Measurements from ENCODE around the gene WDPCP. TPM values are rescaled to one million over a fixed set of nuclear protein-coding genes. Genes with fewer than 3 reads are reported as not detected.

Gene WDPCP
- total and polyA plus RNA-seq, 2 of the 4 experiments (the other 2 are of a cell fraction) = 2.2 to 10.2 TPM

DNA sequence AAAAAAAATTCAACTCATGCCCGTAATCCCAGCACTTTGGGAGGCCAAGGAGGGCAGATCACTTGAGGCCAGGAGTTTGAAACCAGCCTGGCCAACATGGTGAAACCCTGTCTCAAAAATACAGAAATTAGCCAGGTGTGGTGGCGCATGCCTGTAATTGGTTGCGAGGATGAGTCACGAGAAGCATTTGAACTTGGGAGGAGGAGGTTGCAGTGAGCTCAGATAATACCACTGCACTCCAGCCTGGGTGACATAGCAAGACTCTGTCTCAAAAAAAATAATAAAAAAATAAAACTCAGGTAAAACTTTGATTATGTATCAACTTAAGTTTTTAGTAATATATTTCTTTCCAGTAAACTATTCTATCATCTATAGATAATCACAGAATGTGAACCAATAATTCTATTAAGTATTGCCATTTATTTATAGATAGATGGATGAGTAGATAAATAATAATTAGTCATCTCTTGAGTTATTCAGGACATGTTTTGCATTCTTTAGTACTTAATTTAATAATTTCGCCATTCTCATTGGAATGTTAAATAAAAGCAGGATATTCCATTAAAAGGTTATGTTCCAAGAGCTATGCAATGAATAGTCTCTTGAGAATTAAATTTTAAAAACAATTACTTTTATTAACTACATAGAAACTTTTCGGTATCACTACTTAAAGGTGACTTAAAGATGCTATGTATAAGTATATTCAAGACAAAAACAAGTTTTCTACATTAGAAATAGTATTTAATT is 48.7 kb downstream of the WDPCP start:
- H3K23ac ChIP-seq (ENCODE audit: low read depth, low read length) = no peak overlapping the region
- ChIA-PET CTCF (no interaction called here), POLR2A (ENCODE audit: unreplicated experiment) (no interaction called here)
- H4K91ac ChIP-seq (ENCODE audit: insufficient read depth, low read depth, low read length) = no peak overlapping the region
- TF ChIP-seq FOS (IDR thresholded peaks at IDR 0.05; ENCODE audit: low read depth, low read length) = no peak
- TF ChIP-seq CEBPB (IDR thresholded peaks at IDR 0.05; ENCODE audit: low read depth, low read length) = no peak
- no peak for TF ChIP-seq POLR2A (IDR thresholded peaks at IDR 0.05; ENCODE audit: low read depth, low read length)
- no peak for TF ChIP-seq MAZ (IDR thresholded peaks at IDR 0.05; ENCODE audit: borderline replicate concordance, low read depth, low read length)
- TF ChIP-seq RCOR1 (IDR thresholded peaks at IDR 0.05; ENCODE audit: insufficient replicate concordance, low read length) = no peak
- TF ChIP-seq, protein P1, sequence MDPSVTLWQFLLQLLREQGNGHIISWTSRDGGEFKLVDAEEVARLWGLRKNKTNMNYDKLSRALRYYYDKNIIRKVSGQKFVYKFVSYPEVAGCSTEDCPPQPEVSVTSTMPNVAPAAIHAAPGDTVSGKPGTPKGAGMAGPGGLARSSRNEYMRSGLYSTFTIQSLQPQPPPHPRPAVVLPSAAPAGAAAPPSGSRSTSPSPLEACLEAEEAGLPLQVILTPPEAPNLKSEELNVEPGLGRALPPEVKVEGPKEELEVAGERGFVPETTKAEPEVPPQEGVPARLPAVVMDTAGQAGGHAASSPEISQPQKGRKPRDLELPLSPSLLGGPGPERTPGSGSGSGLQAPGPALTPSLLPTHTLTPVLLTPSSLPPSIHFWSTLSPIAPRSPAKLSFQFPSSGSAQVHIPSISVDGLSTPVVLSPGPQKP (IDR thresholded peaks at IDR 0.05; ENCODE audit: borderline replicate concordance, low read depth, low read length) = no peak
- no peak for TF ChIP-seq NFE2L2 (IDR thresholded peaks at IDR 0.05; ENCODE audit: low read depth, low read length)
- TF ChIP-seq MAFK (IDR thresholded peaks at IDR 0.05; ENCODE audit: low read depth, low read length) = no peak
- TF ChIP-seq SMC3 (IDR thresholded peaks at IDR 0.05; ENCODE audit: low read depth, low read length) = no peak
- TF ChIP-seq, protein P2, sequence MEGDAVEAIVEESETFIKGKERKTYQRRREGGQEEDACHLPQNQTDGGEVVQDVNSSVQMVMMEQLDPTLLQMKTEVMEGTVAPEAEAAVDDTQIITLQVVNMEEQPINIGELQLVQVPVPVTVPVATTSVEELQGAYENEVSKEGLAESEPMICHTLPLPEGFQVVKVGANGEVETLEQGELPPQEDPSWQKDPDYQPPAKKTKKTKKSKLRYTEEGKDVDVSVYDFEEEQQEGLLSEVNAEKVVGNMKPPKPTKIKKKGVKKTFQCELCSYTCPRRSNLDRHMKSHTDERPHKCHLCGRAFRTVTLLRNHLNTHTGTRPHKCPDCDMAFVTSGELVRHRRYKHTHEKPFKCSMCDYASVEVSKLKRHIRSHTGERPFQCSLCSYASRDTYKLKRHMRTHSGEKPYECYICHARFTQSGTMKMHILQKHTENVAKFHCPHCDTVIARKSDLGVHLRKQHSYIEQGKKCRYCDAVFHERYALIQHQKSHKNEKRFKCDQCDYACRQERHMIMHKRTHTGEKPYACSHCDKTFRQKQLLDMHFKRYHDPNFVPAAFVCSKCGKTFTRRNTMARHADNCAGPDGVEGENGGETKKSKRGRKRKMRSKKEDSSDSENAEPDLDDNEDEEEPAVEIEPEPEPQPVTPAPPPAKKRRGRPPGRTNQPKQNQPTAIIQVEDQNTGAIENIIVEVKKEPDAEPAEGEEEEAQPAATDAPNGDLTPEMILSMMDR (conservative IDR thresholded peaks at IDR 0.05; ENCODE audit: low read depth, low read length) = no peak
- no peak for TF ChIP-seq BHLHE40 (IDR thresholded peaks at IDR 0.05; ENCODE audit: low read depth, low read length)
- no peak for TF ChIP-seq MXI1 (IDR thresholded peaks at IDR 0.05; ENCODE audit: borderline replicate concordance, low read depth, low read length)
- no peak for TF ChIP-seq RFX5 (IDR thresholded peaks at IDR 0.05; ENCODE audit: low read depth, low read length)
- TF ChIP-seq CHD1 (IDR thresholded peaks at IDR 0.05; ENCODE audit: low read depth, low read length) = no peak
- TF ChIP-seq, protein P3, sequence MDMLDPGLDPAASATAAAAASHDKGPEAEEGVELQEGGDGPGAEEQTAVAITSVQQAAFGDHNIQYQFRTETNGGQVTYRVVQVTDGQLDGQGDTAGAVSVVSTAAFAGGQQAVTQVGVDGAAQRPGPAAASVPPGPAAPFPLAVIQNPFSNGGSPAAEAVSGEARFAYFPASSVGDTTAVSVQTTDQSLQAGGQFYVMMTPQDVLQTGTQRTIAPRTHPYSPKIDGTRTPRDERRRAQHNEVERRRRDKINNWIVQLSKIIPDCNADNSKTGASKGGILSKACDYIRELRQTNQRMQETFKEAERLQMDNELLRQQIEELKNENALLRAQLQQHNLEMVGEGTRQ (IDR thresholded peaks at IDR 0.05; ENCODE audit: low read depth, low read length) = no peak
- no peak for TF ChIP-seq RAD21 (IDR thresholded peaks at IDR 0.05; ENCODE audit: low read length)
- BruUV-seq (replicated peaks) = no TSS peak
- H2AFZ ChIP-seq (replicated peaks; ENCODE audit: low read length, poor library complexity) = no peak overlapping the region
- WGBS, 2 experiments (ENCODE audit: extremely low coverage in 2 of 2, insufficient read length in 1 of 2) = no CpG with 5 or more reads among the region's 6 CpGs
- no peak overlapping the region for H2AK9ac ChIP-seq (replicated peaks; ENCODE audit: low read depth, low read length, poor library complexity)
- no peak overlapping the region for H3K56ac ChIP-seq (ENCODE audit: extremely low read depth, insufficient read depth, low read length)
- no peak overlapping the region for H4K8ac ChIP-seq (ENCODE audit: low read depth in 2 of 2, low read length in 2 of 2)
- ATAC-seq (ENCODE audit: low read depth) (no peak), DNase-seq (no peak)
- H3K18ac ChIP-seq (ENCODE audit: low read depth, low read length) = no peak overlapping the region
- no peak overlapping the region for H2BK20ac ChIP-seq (ENCODE audit: low read depth, low read length)
- no peak overlapping the region for H3K4ac ChIP-seq (ENCODE audit: low read depth, low read length)
- H3K79me1 ChIP-seq (ENCODE audit: low read depth in 1 of 2, low read length in 2 of 2) = no peaks in the 10 kb centered on the region
- H2BK5ac ChIP-seq (ENCODE audit: low read depth, low read length, poor library complexity, severe bottlenecking) = no peak overlapping the region
- no peak overlapping the region for H2BK120ac ChIP-seq (ENCODE audit: low read depth, low read length)
- H3K4me3 ChIP-seq (ENCODE audit: insufficient read depth, low read depth, low read length) = no peak overlapping the region
- H3K27ac ChIP-seq (ENCODE audit: insufficient read depth, low read length) = no peak overlapping the region
- no peaks in the 10 kb centered on the region for H3K36me3 ChIP-seq (ENCODE audit: control insufficient read depth, insufficient read depth, low read length)
- H2AK5ac ChIP-seq (ENCODE audit: low read depth, low read length) = no peak overlapping the region
- H2BK15ac ChIP-seq (ENCODE audit: low read depth, low read length) = no peak overlapping the region
- H3K27me3 ChIP-seq (ENCODE audit: control insufficient read depth, insufficient read depth, low read length) = no peaks in the 10 kb centered on the region
- no peak overlapping the region for H3K9ac ChIP-seq (ENCODE audit: low read depth, low read length)
- no peaks in the 10 kb centered on the region for H4K20me1 ChIP-seq (ENCODE audit: insufficient read depth, low read length)
- no peak overlapping the region for H3K14ac ChIP-seq (replicated peaks; ENCODE audit: low read depth, low read length)
- no peak overlapping the region for H3K4me2 ChIP-seq (ENCODE audit: low read depth, low read length)
- H3K9me3 ChIP-seq (ENCODE audit: control insufficient read depth, insufficient read depth, low read length) = no peaks in the 10 kb centered on the region
- no peak overlapping the region for H4K5ac ChIP-seq (ENCODE audit: low read depth, low read length)
- H3K9me1 ChIP-seq (ENCODE audit: insufficient read depth, low read length) = no peaks in the 10 kb centered on the region
- H3K4me1 ChIP-seq (ENCODE audit: control insufficient read depth, insufficient read depth, low read length) = no peaks in the 10 kb centered on the region
- intact Hi-C loops (cut with micrococcal nuclease) = loop anchor here (10.0 kb wide), 1 partner anchor 755 kb away; no protein-coding TSS in a partner anchor
- dilution Hi-C loops (cut with HindIII; ENCODE audit: low sequenced_read_pairs, unreplicated experiment) = no loop called here
- in situ Hi-C loops (cut with MboI; ENCODE audit: low sequenced_read_pairs) = no loop called here

All from IMR-90 (cell line).